PFSK-1 (cell line): ENCODE measurements around the gene SH2D7.

Experiments
- FOXP2 ChIP-seq: optimal IDR thresholded peaks from 2 replicates; pipeline ENCODE3; 2011; ENCODE audit warnings: borderline replicate concordance, control low read depth, inconsistent platforms; ENCODE audit not compliant: insufficient read depth; ENCODE audit errors: extremely low read length, extremely low read depth
- POLR2AphosphoS5 ChIP-seq: IDR thresholded peaks from 2 replicates; pipeline ENCODE4 v1.6.1; 2012; ENCODE audit warnings: low read depth, mild to moderate bottlenecking, control low read depth, low read length, moderate library complexity
- REST ChIP-seq, 2 experiments: IDR thresholded peaks; 2 replicates each; pipeline versions ENCODE4 v1.6.1 to v1.8.0; 2011 to 2012; ENCODE audit warnings: low read depth in 2 of 2, low read length in 2 of 2, control low read depth in 1 of 2, inconsistent platforms in 1 of 2, mild to moderate bottlenecking in 1 of 2, moderate library complexity in 1 of 2; ENCODE audit not compliant: insufficient read depth in 1 of 2
- SIN3A ChIP-seq: IDR thresholded peaks from 2 replicates; pipeline ENCODE4 v1.6.1; 2012; ENCODE audit warnings: mild to moderate bottlenecking, low read length, moderate library complexity, borderline replicate concordance; ENCODE audit not compliant: insufficient read depth
- TAF1 ChIP-seq: IDR thresholded peaks from 2 replicates; pipeline ENCODE4 v1.6.1; 2012; ENCODE audit warnings: low read length, control low read depth, borderline replicate concordance; ENCODE audit not compliant: insufficient read depth

The SH2D7 gene

GRCh38 chr15:78107471-78107870, 15.1 kb downstream of the SH2D7 start:
- TF ChIP-seq SIN3A (no peak), FOXP2 (no peak), TAF1 (no peak), POLR2AphosphoS5 (no peak), REST (IDR thresholded peaks at IDR 0.05; ENCODE audit: insufficient read depth in 1 of 2, low read depth in 2 of 2, low read length in 2 of 2) (no peak)

- TF ChIP-seq TAF1 (no peak), SIN3A (no peak), FOXP2 (no peak), POLR2AphosphoS5 (no peak), REST (IDR thresholded peaks at IDR 0.05; ENCODE audit: insufficient read depth in 1 of 2, low read depth in 2 of 2, low read length in 2 of 2) (no peak)
Observed at GRCh38 chr15:78108300-78109084, 16.1 kb downstream of the SH2D7 start.

- TF ChIP-seq POLR2AphosphoS5 = no peak
- TF ChIP-seq REST (IDR thresholded peaks at IDR 0.05; ENCODE audit: insufficient read depth in 1 of 2, low read depth in 2 of 2, low read length in 2 of 2) = no peak
- no peak for TF ChIP-seq FOXP2
- no peak for TF ChIP-seq TAF1
- no peak for TF ChIP-seq SIN3A
Observed at GRCh38 chr15:78109156-78109555, 16.8 kb downstream of the SH2D7 start.

- no peak for TF ChIP-seq POLR2AphosphoS5
- no peak for TF ChIP-seq SIN3A
- no peak for TF ChIP-seq REST (IDR thresholded peaks at IDR 0.05; ENCODE audit: insufficient read depth in 1 of 2, low read depth in 2 of 2, low read length in 2 of 2)
- TF ChIP-seq TAF1 = no peak
- no peak for TF ChIP-seq FOXP2
Observed at GRCh38 chr15:78110096-78110495, 17.7 kb downstream of the SH2D7 start.

GRCh38 chr15:78110916-78111475, 18.6 kb downstream of the SH2D7 start:
- TF ChIP-seq TAF1 = no peak
- TF ChIP-seq POLR2AphosphoS5 = no peak
